ENCODE data around the gene SOWAHA. TPM values are rescaled to one million over a fixed set of nuclear protein-coding genes. Genes with fewer than 3 reads are reported as not detected.

SOWAHA gene
- total RNA-seq, 1 experiment from 2014 or later, result not detected

DNA sequence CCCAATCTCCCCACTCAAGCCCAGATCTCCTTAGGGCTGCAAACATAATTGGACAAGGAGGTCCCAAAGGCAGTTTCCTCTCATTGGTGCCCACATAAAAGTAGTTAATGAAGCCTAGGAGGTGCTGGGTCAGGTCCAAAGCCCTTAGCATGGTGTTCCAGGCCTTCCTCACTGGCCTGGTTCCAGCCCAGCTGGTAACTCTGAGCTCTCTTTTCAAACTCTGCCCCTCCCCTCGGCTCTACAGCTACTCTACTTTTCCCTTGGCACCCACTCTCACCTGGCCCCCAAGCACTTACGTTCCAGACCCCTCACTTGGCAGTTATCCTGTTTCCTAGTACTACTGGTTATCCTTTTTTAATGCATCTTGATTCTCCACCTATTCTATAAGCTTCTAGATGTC lies 46.0 kb upstream of the SOWAHA start:
- H3K4me1 ChIP-seq (ENCODE audit: insufficient read depth, low read length, poor library complexity, severe bottlenecking), result no peaks in the 10 kb centered on the region
- no peak overlapping the region for H3K4me3 ChIP-seq (ENCODE audit: low read depth, low read length, poor library complexity, severe bottlenecking)
- intact Hi-C loops (cut with micrococcal nuclease; ENCODE audit: unreplicated experiment), result no loop called here
- no peak for DNase-seq (ENCODE audit: low spot score)
- POLR2A ChIA-PET (ENCODE audit: low non-redundant PET), result no interaction called here
- TF ChIP-seq EZH2 (IDR thresholded peaks at IDR 0.05; ENCODE audit: borderline replicate concordance, low read depth, low read length, poor library complexity, severe bottlenecking), result no peak
- TF ChIP-seq, protein P1, sequence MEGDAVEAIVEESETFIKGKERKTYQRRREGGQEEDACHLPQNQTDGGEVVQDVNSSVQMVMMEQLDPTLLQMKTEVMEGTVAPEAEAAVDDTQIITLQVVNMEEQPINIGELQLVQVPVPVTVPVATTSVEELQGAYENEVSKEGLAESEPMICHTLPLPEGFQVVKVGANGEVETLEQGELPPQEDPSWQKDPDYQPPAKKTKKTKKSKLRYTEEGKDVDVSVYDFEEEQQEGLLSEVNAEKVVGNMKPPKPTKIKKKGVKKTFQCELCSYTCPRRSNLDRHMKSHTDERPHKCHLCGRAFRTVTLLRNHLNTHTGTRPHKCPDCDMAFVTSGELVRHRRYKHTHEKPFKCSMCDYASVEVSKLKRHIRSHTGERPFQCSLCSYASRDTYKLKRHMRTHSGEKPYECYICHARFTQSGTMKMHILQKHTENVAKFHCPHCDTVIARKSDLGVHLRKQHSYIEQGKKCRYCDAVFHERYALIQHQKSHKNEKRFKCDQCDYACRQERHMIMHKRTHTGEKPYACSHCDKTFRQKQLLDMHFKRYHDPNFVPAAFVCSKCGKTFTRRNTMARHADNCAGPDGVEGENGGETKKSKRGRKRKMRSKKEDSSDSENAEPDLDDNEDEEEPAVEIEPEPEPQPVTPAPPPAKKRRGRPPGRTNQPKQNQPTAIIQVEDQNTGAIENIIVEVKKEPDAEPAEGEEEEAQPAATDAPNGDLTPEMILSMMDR (conservative IDR thresholded peaks at IDR 0.05; ENCODE audit: low read depth, low read length), result no peak
- BruUV-seq (replicated peaks), result no TSS peak
- CTCF ChIA-PET, result no interaction called here
- no peaks in the 10 kb centered on the region for H3K9me3 ChIP-seq (ENCODE audit: low read depth, low read length, poor library complexity, severe bottlenecking)
- H3K27me3 ChIP-seq (replicated peaks; ENCODE audit: insufficient read depth, low read depth, low read length, poor library complexity), result no peaks in the 10 kb centered on the region
- H3K27ac ChIP-seq (ENCODE audit: low read depth, low read length, poor library complexity, severe bottlenecking), result no peak overlapping the region
- H3K36me3 ChIP-seq (ENCODE audit: insufficient read depth, low read length, poor library complexity, severe bottlenecking), result peaks cover 4% of the 10 kb centered on the region

DNA sequence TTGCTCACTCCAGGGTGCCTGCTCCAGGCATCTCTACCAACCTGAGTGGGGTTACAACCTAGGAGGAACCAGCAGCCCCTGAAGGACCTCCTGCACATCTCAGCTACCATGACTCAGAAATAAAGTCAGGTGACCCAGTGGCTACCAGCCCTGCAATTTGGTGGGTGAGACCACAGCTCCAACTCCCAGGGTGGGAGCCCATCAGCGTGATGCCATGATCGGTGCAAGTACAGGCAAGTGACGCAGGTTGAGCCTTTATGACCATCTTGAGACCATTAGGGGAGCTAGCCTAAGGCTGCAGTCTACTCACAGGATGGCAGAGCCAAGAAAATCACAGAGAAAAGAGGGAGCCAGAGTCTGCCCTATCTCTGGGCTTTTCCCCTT lies 44.6 kb upstream of the SOWAHA start:
- no peak for TF ChIP-seq EZH2 (IDR thresholded peaks at IDR 0.05; ENCODE audit: borderline replicate concordance, low read depth, low read length, poor library complexity, severe bottlenecking)
- TF ChIP-seq, protein P1 (conservative IDR thresholded peaks at IDR 0.05; ENCODE audit: low read depth, low read length), result no peak
- Histone ChIP-seq H3K27ac (ENCODE audit: low read depth, low read length, poor library complexity, severe bottlenecking) (no peak overlapping the region), H3K4me3 (ENCODE audit: low read depth, low read length, poor library complexity, severe bottlenecking) (no peak overlapping the region), H3K36me3 (ENCODE audit: insufficient read depth, low read length, poor library complexity, severe bottlenecking) (peaks cover 2% of the 10 kb centered on the region), H3K9me3 (ENCODE audit: low read depth, low read length, poor library complexity, severe bottlenecking) (no peaks in the 10 kb centered on the region), H3K4me1 (ENCODE audit: insufficient read depth, low read length, poor library complexity, severe bottlenecking) (no peaks in the 10 kb centered on the region), H3K27me3 (replicated peaks; ENCODE audit: insufficient read depth, low read depth, low read length, poor library complexity) (no peaks in the 10 kb centered on the region)
- intact Hi-C loops (cut with micrococcal nuclease; ENCODE audit: unreplicated experiment), result no loop called here
- no TSS peak for BruUV-seq (replicated peaks)
- ChIA-PET CTCF (no interaction called here), POLR2A (ENCODE audit: low non-redundant PET) (no interaction called here)
- DNase-seq (ENCODE audit: low spot score), result no peak

DNA sequence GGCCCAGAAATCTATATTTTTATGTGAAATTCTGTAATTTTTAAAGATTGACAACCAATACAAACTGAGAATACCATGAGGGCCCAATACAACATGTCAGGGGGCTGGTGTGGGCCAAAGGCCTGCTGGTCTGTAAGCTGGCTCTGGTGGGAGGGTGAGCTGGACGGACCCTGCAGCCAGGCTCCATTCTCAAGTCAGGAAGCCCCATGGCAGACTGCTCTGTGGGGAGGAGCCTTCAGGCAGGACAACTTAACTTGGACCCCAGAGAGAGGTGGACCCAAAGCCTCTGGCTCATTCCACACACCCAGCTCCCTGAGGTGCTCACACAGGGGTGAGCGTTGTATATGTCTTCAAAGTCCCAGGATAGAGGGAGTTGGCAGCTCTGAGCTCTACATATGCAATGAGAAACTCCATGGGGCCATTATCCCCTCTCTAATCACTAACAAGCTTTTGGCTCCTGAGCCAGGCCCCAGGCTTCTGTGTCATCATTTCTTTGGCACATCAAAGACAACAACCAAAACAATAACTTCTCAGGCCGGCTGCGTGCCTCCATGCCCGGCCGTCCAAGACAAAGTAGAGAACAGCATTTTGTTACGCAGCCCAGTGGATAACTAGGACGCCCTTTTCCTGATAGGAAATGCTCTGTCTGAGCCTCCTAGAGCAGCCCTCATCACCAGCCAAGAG lies 42.5 kb upstream of the SOWAHA start:
- H3K9me3 ChIP-seq (ENCODE audit: low read depth, low read length, poor library complexity, severe bottlenecking), result no peaks in the 10 kb centered on the region
- no peaks in the 10 kb centered on the region for H3K27me3 ChIP-seq (replicated peaks; ENCODE audit: insufficient read depth, low read depth, low read length, poor library complexity)
- intact Hi-C loops (cut with micrococcal nuclease; ENCODE audit: unreplicated experiment), result no loop called here
- no peak for DNase-seq (ENCODE audit: low spot score)
- peaks cover 2% of the 10 kb centered on the region for H3K4me1 ChIP-seq (ENCODE audit: insufficient read depth, low read length, poor library complexity, severe bottlenecking)
- ChIA-PET POLR2A (ENCODE audit: low non-redundant PET) (no interaction called here), CTCF (no interaction called here)
- BruUV-seq (replicated peaks), result no TSS peak
- no peak overlapping the region for H3K27ac ChIP-seq (ENCODE audit: low read depth, low read length, poor library complexity, severe bottlenecking)
- TF ChIP-seq, protein P1 (conservative IDR thresholded peaks at IDR 0.05; ENCODE audit: low read depth, low read length), result no peak
- TF ChIP-seq EZH2 (IDR thresholded peaks at IDR 0.05; ENCODE audit: borderline replicate concordance, low read depth, low read length, poor library complexity, severe bottlenecking), result no peak
- H3K36me3 ChIP-seq (ENCODE audit: insufficient read depth, low read length, poor library complexity, severe bottlenecking), result no peaks in the 10 kb centered on the region
- no peak overlapping the region for H3K4me3 ChIP-seq (ENCODE audit: low read depth, low read length, poor library complexity, severe bottlenecking)

Data from A673 (cell line).